H1 (cell line): ENCODE data around the gene CACNA1A. TPM values are rescaled to one million over a fixed set of nuclear protein-coding genes. Genes with fewer than 3 reads are reported as not detected.

Experiments used
- CBX8 ChIP-seq: fragments of 300-800, 300-1000 bp; sonication (generic); IDR thresholded peaks from 2 replicates; pipeline ENCODE4 v1.7.1; 2016; ENCODE audit warnings: low read depth, low read length, borderline replicate concordance
- SP2 ChIP-seq: IDR thresholded peaks from 2 replicates; pipeline ENCODE4 v1.6.1; 2012; ENCODE audit warnings: mild to moderate bottlenecking, low read length, inconsistent platforms
- polyA plus RNA-seq, 7 experiments: library from polyadenylated mRNA; depleted of rRNA in 3 of 7; stranded (reverse) in 5 of 7; unstranded in 2 of 7; fragments of >200 nt in 5 of 7; fragments of 200-250 nt in 2 of 7; gene quantifications; 1 replicate in 5 of 7; 2 replicates in 1 of 7; 4 replicates in 1 of 7; pipeline versions ENCODE4 v1.2.1 to v1.2.3, GENCODE V29; 2011 to 2013; ENCODE audit warnings: missing spikeins in 2 of 7, mixed read lengths in 2 of 7
- total RNA-seq: library from RNA; stranded (reverse); fragmentation: NEBNext Ultra II Directional; extraction: Animal tissue kit (Norgen Biotek cat#: 25700); gene quantifications from 2 replicates; pipeline ENCODE4 v1.2.1, GENCODE V29; 2021

The CACNA1A gene
- total and polyA plus RNA-seq, 2 of the 8 experiments (the other 6 are each of a cell fraction or from before 2014, with no cell fraction given): 10.7 to 25.3 TPM

DNA sequence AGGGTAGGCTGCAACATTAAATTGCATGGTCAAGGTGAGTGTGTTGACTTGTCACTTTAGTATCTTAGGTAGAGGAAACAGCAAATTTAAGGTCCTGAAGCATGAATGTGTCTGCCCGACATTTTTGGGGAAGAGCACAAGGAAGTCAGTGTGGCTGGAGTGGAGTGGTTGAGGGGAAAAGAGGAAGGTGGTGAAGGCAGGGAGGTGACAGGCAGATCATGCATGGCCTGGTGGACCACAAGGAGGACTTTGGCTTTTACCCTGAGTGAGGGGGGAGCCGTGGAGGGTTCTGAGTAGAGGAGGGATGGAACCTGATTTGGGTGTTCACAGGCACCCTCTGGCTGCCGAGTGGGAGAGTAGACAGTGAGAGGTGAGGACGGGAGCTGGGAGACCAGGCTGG, 188.1 kb downstream of the CACNA1A start (continued):
- TF ChIP-seq SP2 (no peak), CBX8 (no peak)
